Left ventricle myocardium inferior (tissue), 1 donor: ENCODE data around the gene TMEM272. TPM values are rescaled to one million over a fixed set of nuclear protein-coding genes. Genes with fewer than 3 reads are reported as not detected.
"Not testable (repeated sequence)": the region's sequence is repeated elsewhere in the genome, so short reads cannot be mapped to it uniquely, and the experiment has no call there.

ENCODE experiments used
- DNase-seq: peaks from one replicate; pipeline ENCODE4 v3.0.0-alpha.2; 2020
- H3K27ac ChIP-seq: fragments of 200-600 bp; replicated peaks from 2 replicates; pipeline ENCODE4 v1.8.0; 2021
- H3K27me3 ChIP-seq: fragments of 200-600 bp; 2 replicates; pipeline ENCODE4 v1.8.0; 2021; ENCODE audit warnings: low read depth
- H3K36me3 ChIP-seq: fragments of 200-600 bp; 2 replicates; pipeline ENCODE4 v1.8.0; 2021
- H3K4me1 ChIP-seq: fragments of 200-600 bp; 2 replicates; pipeline ENCODE4 v1.8.0; 2021
- H3K4me3 ChIP-seq: fragments of 200-600 bp; 2 replicates; pipeline ENCODE4 v1.8.0; 2021; ENCODE audit warnings: mild to moderate bottlenecking, moderate library complexity
- H3K9me3 ChIP-seq: fragments of 200-600 bp; replicated peaks from 2 replicates; pipeline ENCODE4 v1.8.0; 2021
- CTCF ChIP-seq: fragments of 200-600 bp; IDR thresholded peaks from 2 replicates; pipeline ENCODE4 v1.8.0; 2021; ENCODE audit warnings: antibody characterized with exemption, mild to moderate bottlenecking, borderline replicate concordance
- intact Hi-C: fragments of 100-400 bp; cut with micrococcal nuclease; formaldehyde crosslinking; loops from one replicate; pipeline ENCODE4 v1.11.0; 2022
- total RNA-seq: library from RNA; stranded (reverse); fragmentation: NEBNext Ultra II Directional; extraction: Animal tissue kit (Norgen Biotek cat#: 25700); gene quantifications from one replicate; pipeline ENCODE4 v1.2.1, GENCODE V29; 2021
- donor health status: DM: no; HTN: yes; CAD: no; lungs with severe emphysema.

The TMEM272 gene
- total RNA-seq, 1 donor from 2014 or later: 0.30 TPM

GRCh38 chr13:51825165-51825592, 19.8 kb downstream of the TMEM272 start:
- peaks cover 64% of the 10 kb centered on the region for H3K4me1 ChIP-seq
- no peaks in the 10 kb centered on the region for H3K9me3 ChIP-seq
- no peak for TF ChIP-seq CTCF
- DNase-seq: no peak
- intact Hi-C loops: no loop called here
- no peaks in the 10 kb centered on the region for H3K36me3 ChIP-seq
- H3K4me3 ChIP-seq: no peak overlapping the region
- H3K27ac ChIP-seq: peak overlapping the region; percentile 73
- H3K27me3 ChIP-seq: no peaks in the 10 kb centered on the region

GRCh38 chr13:51824712-51825111, 20.3 kb downstream of the TMEM272 start:
- intact Hi-C loops, DNase-seq: not testable (repeated sequence)

GRCh38 chr13:51823863-51824262, 21.1 kb downstream of the TMEM272 start:
- no peak for TF ChIP-seq CTCF
- intact Hi-C loops: no loop called here
- H3K27me3 ChIP-seq: no peaks in the 10 kb centered on the region
- H3K4me1 ChIP-seq: peaks cover 74% of the 10 kb centered on the region
- H3K9me3 ChIP-seq: no peaks in the 10 kb centered on the region
- no peak overlapping the region for H3K4me3 ChIP-seq
- peak overlapping the region; percentile 73 for H3K27ac ChIP-seq
- DNase-seq: no peak
- no peaks in the 10 kb centered on the region for H3K36me3 ChIP-seq

More at GRCh38 chr13:51824712-51825111, 20.3 kb downstream of the TMEM272 start:
- not testable (repeated sequence) for H3K27me3 ChIP-seq, H3K9me3 ChIP-seq, H3K4me3 ChIP-seq, H3K36me3 ChIP-seq
- H3K4me1 ChIP-seq: peaks cover 65% of the 10 kb centered on the region
- peak overlapping the region; percentile 73 for H3K27ac ChIP-seq

GRCh38 chr13:51823359-51823758, 21.6 kb downstream of the TMEM272 start:
- Histone ChIP-seq H3K4me3 (no peak overlapping the region), H3K9me3 (no peaks in the 10 kb centered on the region), H3K36me3 (no peaks in the 10 kb centered on the region), H3K4me1 (peaks cover 78% of the 10 kb centered on the region), H3K27me3 (no peaks in the 10 kb centered on the region), H3K27ac (peak overlapping the region; percentile 73)
- DNase-seq: no peak
- intact Hi-C loops: no loop called here
- no peak for TF ChIP-seq CTCF

GRCh38 chr13:51822106-51822815, 22.7 kb downstream of the TMEM272 start:
- no peak for TF ChIP-seq CTCF
- Histone ChIP-seq H3K27me3 (no peaks in the 10 kb centered on the region), H3K4me1 (peaks cover 71% of the 10 kb centered on the region), H3K9me3 (no peaks in the 10 kb centered on the region), H3K4me3 (no peak overlapping the region), H3K27ac (peak overlapping the region; percentile 73), H3K36me3 (no peaks in the 10 kb centered on the region)
- DNase-seq: no peak
- intact Hi-C loops: no loop called here

GRCh38 chr13:51821606-51822005, 23.4 kb downstream of the TMEM272 start:
- peaks cover 65% of the 10 kb centered on the region for H3K4me1 ChIP-seq
- no peak for TF ChIP-seq CTCF
- no peak overlapping the region for H3K4me3 ChIP-seq
- H3K27me3 ChIP-seq: no peaks in the 10 kb centered on the region
- intact Hi-C loops: no loop called here
- no peaks in the 10 kb centered on the region for H3K9me3 ChIP-seq
- no peak for DNase-seq
- H3K36me3 ChIP-seq: no peaks in the 10 kb centered on the region
- H3K27ac ChIP-seq: peak overlapping the region; percentile 73
